HEK293T (cell line): ENCODE data around the gene WNT5B.

Experiments used
- BHLHE40 ChIP-seq: fragments of 450-650 bp; IDR thresholded peaks from 2 replicates; pipeline ENCODE4 v1.6.1; 2016; ENCODE audit warnings: mild to moderate bottlenecking, moderate library complexity, borderline replicate concordance
- CTBP1 ChIP-seq: fragments of 450-650 bp; IDR thresholded peaks from 2 replicates; pipeline ENCODE4 v1.6.1; 2016; ENCODE audit warnings: borderline replicate concordance
- ELF4 ChIP-seq: fragments of 450-650 bp; IDR thresholded peaks from 2 replicates; pipeline ENCODE4 v1.6.1; 2017; ENCODE audit warnings: antibody characterized with exemption
- FOXA1 ChIP-seq: fragments of 450-650 bp; IDR thresholded peaks from 2 replicates; pipeline ENCODE4 v1.6.1; 2016; ENCODE audit warnings: mild to moderate bottlenecking
- FOXK2 ChIP-seq: fragments of 450-650 bp; IDR thresholded peaks from 2 replicates; pipeline ENCODE4 v1.6.1; 2016; ENCODE audit warnings: mild to moderate bottlenecking
- FOXM1 ChIP-seq: fragments of 450-650 bp; IDR thresholded peaks from 2 replicates; pipeline ENCODE4 v1.6.1; 2017; ENCODE audit warnings: mild to moderate bottlenecking, borderline replicate concordance
- HDGF ChIP-seq: fragments of 450-650 bp; IDR thresholded peaks from 2 replicates; pipeline ENCODE4 v1.6.1; 2017; ENCODE audit warnings: antibody characterized with exemption, borderline replicate concordance
- L3MBTL2 ChIP-seq: fragments of 450-650 bp; conservative IDR thresholded peaks from 2 replicates; pipeline ENCODE4 v1.6.1; 2016; ENCODE audit warnings: mild to moderate bottlenecking
- NFRKB ChIP-seq: fragments of 450-650 bp; IDR thresholded peaks from 2 replicates; pipeline ENCODE4 v1.6.1; 2016; ENCODE audit warnings: mild to moderate bottlenecking, moderate library complexity
- PKNOX1 ChIP-seq: fragments of 450-650 bp; IDR thresholded peaks from 2 replicates; pipeline ENCODE4 v1.6.1; 2016
- SP1 ChIP-seq: fragments of 450-650 bp; IDR thresholded peaks from 2 replicates; pipeline ENCODE4 v1.6.1; 2017
- SUZ12 ChIP-seq: fragments of 450-650 bp; IDR thresholded peaks from 2 replicates; pipeline ENCODE4 v1.6.1; 2016; ENCODE audit warnings: mild to moderate bottlenecking
- TARDBP ChIP-seq: fragments of 450-650 bp; IDR thresholded peaks from 2 replicates; pipeline ENCODE4 v1.6.1; 2016
- ZNF384 ChIP-seq: fragments of 450-650 bp; IDR thresholded peaks from 2 replicates; pipeline ENCODE4 v1.6.1; 2016

DNA sequence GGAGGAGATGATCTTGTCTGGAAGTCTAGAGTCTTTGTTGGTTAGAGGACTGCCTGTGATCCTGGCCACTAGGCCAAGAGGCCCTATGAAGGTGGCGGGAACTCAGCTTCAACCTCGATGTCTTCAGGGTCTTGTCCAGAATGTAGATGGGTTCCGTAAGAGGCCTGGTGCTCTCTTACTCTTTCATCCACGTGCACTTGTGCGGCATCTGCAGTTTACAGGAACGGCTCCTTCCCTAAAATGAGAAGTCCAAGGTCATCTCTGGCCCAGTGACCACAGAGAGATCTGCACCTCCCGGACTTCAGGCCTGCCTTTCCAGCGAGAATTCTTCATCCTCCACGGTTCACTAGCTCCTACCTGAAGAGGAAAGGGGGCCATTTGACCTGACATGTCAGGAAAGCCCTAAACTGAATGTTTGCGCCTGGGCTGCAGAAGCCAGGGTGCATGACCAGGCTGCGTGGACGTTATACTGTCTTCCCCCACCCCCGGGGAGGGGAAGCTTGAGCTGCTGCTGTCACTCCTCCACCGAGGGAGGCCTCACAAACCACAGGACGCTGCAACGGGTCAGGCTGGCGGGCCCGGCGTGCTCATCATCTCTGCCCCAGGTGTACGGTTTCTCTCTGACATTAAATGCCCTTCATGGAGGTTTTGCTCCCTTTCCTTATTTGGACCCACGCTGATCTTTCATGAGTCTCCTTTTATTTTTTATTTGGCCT, 17.7 kb downstream of the WNT5B start:
- TF ChIP-seq SP1 (no peak), ZNF384 (no peak), BHLHE40 (no peak), TARDBP (no peak), CTBP1 (no peak), NFRKB (no peak), FOXA1 (no peak), HDGF (no peak), SUZ12 (no peak), L3MBTL2 (no peak), FOXM1 (no peak), FOXK2 (no peak), PKNOX1 (no peak), ELF4 (no peak)
